LNCAP (cell line): Measurements from ENCODE around the gene CAMK2G.

ENCODE experiments used
- TF ChIP-seq, protein P1 (sequence below): fragments of 450-650 bp; IDR thresholded peaks from 2 replicates; pipeline ENCODE4 v1.5.1; 2017; ENCODE audit warnings: mild to moderate bottlenecking

Gene CAMK2G

DNA sequence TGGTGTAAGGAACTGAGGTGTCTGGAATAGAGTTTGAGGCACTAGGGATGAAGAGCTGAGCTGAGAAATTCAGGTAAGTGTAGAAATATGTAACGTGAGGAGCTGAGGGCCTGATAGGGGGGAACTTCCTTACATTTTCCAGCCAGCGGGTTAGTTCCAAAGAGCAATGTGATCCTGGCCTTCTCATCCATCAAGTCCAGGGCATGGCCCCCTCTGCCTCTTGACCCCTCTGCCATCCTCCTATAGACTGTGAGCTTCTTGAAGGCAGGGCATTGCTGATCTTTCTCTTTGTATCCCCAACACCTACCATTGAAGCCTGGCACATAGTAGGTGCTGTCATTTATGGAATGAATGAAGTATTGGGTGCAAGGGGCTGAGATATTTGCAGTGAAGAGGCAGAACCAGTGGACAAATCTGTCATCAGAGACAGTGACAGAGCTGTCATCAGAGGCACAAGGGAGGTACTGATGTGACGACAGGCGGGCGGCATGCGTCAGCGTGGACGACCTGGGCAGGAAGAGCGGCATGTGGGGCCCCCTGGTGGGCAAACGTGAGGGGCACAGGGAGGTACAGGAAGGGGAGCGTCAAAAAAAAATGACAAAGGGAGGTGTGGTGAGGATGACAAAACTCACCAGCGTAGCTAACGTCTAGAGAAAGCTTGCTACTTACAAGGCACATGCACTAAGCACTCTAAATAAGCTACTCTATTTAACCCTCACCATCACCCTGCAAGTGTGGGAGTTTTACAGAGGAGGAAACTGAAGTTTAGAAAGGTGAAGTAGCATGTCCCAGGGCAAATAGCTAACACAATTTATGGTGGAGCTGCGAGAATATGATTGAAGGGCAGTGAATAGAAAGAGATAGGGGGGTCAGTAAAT, 5.2 kb upstream of the CAMK2G start:
- TF ChIP-seq, protein P1, sequence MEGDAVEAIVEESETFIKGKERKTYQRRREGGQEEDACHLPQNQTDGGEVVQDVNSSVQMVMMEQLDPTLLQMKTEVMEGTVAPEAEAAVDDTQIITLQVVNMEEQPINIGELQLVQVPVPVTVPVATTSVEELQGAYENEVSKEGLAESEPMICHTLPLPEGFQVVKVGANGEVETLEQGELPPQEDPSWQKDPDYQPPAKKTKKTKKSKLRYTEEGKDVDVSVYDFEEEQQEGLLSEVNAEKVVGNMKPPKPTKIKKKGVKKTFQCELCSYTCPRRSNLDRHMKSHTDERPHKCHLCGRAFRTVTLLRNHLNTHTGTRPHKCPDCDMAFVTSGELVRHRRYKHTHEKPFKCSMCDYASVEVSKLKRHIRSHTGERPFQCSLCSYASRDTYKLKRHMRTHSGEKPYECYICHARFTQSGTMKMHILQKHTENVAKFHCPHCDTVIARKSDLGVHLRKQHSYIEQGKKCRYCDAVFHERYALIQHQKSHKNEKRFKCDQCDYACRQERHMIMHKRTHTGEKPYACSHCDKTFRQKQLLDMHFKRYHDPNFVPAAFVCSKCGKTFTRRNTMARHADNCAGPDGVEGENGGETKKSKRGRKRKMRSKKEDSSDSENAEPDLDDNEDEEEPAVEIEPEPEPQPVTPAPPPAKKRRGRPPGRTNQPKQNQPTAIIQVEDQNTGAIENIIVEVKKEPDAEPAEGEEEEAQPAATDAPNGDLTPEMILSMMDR = peak; percentile 92

GRCh38 chr10:73878365-73878764, 4.0 kb upstream of the CAMK2G start:
- TF ChIP-seq, protein P1 = no peak

DNA sequence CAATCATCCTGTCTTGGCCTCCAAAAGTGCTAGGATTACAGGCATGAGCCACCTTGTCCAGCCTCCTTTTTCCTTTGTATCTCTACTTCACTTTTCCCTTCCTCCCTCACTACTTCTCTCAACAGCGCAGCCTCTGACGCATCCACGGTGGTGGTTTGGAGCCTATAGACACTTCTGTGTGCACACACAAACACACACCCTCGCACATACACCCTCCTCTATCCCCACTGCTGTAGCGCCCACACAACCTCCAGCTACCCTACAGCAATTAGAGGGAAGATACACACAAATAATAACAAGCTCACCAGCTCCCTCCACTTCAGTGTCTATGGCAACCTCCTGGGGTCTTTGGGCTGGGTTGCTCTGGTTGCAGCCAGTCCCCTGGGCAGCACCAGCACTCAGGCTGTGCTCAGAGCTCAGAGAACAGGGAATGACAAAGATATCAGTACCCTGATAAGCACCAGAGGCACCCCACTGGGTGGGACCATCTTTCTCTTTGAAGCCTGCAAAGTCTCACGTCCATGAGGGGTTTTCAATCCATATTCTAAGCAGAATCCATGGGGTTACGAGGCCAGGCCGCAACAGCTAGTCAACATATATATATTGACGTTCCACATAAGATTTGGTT, 3.3 kb upstream of the CAMK2G start:
- TF ChIP-seq, protein P1 = no peak

- TF ChIP-seq, protein P1 = no peak
Measured at GRCh38 chr10:73876971-73877370, 2.6 kb upstream of the CAMK2G start.

GRCh38 chr10:73876566-73876965, 2.2 kb upstream of the CAMK2G start:
- TF ChIP-seq, protein P1 = no peak

GRCh38 chr10:73876157-73876556, 1.8 kb upstream of the CAMK2G start:
- TF ChIP-seq, protein P1 = no peak

DNA sequence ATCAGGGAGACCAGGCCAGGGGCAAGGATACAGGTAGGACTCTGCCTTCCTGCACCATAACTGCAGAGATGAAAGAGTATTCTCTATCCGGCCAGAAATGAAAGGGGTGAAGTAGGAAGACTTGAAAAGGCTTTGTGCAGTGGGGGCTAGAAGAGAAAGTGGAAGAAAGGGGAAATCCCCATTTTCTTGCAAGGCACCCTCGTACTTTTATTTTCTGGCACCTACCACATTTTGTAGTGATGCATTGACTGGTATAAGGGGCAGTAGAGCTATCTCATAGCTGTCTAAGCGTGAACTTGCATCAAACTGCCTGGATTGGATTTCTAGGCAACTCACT, 752 bp upstream of the CAMK2G start:
- TF ChIP-seq, protein P1 = no peak
